Ectodermal cell (in vitro differentiated cells): Measurements from ENCODE around the gene RDH5.

Experiments used
- H3K27ac ChIP-seq: 2 replicates; pipeline ENCODE4 v1.7.0; 2013; ENCODE audit warnings: mild to moderate bottlenecking, low read depth, low read length; ENCODE audit not compliant: insufficient read depth, poor library complexity, severe bottlenecking
- H3K27me3 ChIP-seq: 2 replicates; pipeline ENCODE4 v1.7.0; 2013; ENCODE audit warnings: mild to moderate bottlenecking, low read length; ENCODE audit not compliant: insufficient read depth, control insufficient read depth, poor library complexity, severe bottlenecking
- H3K36me3 ChIP-seq: one replicate; pipeline ENCODE4 v1.7.0; 2013; ENCODE audit warnings: low read length; ENCODE audit not compliant: control insufficient read depth, insufficient read depth
- H3K4me1 ChIP-seq: one replicate; pipeline ENCODE4 v1.7.0; 2013; ENCODE audit warnings: low read length; ENCODE audit not compliant: control insufficient read depth, insufficient read depth
- H3K4me3 ChIP-seq: 2 replicates; pipeline ENCODE4 v1.7.0; 2013; ENCODE audit warnings: low read depth, low read length, control low read depth; ENCODE audit not compliant: insufficient read depth
- H3K9me3 ChIP-seq: 2 replicates; pipeline ENCODE4 v1.7.0; 2013; ENCODE audit warnings: mild to moderate bottlenecking, low read length, moderate library complexity; ENCODE audit not compliant: control insufficient read depth
- WGBS, 2 experiments: methylation state at CpG; one replicate each; pipeline ENCODE4 v1.1.7; 2013; ENCODE audit warnings: missing lambda C conversion rate in 2 of 2; 5-methylcytosine and 5-hydroxymethylcytosine counted together

RDH5 gene

DNA sequence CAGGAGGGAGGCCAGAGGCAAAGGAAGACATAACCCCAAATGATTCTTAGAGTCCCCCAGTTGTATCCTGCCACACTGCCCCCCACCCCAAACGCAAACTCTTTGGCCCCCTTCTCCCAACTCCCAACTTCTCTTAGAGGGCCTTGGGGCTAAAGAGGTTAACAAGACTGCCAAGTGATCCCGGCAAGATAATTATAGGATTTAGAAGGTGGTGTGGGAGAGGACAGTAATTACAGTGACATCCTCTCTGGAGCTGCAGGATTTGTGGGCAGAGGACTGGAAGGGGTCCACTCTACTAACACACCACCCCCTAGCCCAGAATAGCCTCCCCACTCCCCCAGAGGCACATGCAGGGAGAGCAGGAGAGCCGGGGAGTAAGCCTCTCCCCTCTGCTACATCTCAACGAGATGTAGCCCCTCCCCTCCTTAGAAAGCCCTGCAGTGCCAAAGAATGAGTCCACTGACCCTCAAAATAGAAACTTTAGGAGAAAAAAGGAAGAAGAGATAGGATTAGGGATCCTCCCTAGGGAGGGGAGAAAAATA is 17.5 kb downstream of the RDH5 start:
- H3K27ac ChIP-seq: peak overlapping the region; percentile 68
- H3K36me3 ChIP-seq: no peaks in the 10 kb centered on the region
- 12 to 20% methylated on average over 2 to 4 of the region's 4 CpGs for WGBS, 2 experiments
- no peaks in the 10 kb centered on the region for H3K9me3 ChIP-seq
- peaks cover 20% of the 10 kb centered on the region for H3K4me1 ChIP-seq
- peak overlapping the region; percentile 63 for H3K4me3 ChIP-seq
- no peaks in the 10 kb centered on the region for H3K27me3 ChIP-seq

DNA sequence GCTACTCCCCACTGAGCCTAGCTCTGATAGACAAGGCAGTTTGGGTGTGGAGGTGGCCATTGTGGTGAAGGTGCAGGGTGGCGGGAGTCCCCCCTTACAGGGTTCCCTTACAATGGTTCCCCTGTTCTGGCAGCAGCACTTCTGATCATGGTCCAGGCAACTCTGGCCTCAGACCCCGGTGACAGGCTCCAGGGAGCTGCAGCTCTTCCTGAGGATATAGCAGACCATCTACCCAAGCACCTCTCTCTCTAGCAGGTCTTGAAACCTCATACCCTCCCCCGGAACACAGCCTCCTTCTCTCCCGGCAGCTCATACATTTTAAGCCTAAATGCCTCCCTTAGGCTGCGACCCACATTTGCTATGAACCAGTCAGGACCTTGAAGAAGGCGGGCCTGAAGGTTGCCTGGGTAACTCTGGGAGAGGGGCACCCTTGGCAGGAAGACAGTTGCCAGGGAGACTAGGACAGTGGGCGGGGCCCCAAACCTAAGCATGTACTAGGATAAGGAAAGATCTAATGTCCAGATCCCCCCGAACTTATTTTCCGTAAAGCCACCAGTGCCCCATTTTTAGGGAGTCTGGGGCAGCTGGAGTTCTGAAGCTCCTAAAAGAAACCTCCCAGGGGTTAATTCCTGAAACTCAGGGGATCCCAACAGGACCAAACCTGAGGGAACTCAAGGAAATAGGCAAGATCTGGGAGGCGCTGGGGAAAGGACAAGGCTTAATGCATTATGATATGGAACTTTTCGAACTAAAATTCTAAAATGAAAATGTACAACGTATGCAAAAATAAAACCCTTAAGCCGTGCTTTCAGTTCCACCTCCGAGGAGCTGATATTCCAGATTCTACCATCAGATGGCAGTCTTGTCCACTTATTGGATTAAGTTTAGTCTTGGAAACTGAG is 18.2 kb downstream of the RDH5 start:
- WGBS, 2 experiments: 1% methylated on average over 14 of the region's 14 CpGs
- Histone ChIP-seq H3K27ac (peak overlapping the region; percentile 68), H3K4me1 (peaks cover 20% of the 10 kb centered on the region), H3K4me3 (peak overlapping the region; percentile 63), H3K9me3 (no peaks in the 10 kb centered on the region), H3K36me3 (no peaks in the 10 kb centered on the region), H3K27me3 (no peaks in the 10 kb centered on the region)

DNA sequence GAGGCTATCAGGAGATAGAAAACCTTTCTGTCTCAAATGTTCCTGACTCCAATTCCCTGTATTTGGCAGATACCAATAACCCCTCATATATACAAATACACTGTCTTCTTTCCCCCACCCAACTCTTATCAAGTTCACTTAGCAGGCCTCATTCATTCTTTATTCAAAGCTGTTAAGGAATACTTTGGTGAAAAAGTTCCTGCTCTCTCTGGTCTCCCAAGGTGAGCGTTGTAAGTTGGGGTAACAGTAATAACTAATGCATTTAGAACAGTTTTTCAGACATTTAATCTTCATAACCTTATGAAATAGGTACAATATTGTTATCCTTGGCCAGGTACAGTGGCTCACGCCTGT is 18.8 kb downstream of the RDH5 start:
- H3K27me3 ChIP-seq: no peaks in the 10 kb centered on the region
- peak overlapping the region; percentile 16 for H3K27ac ChIP-seq
- no peaks in the 10 kb centered on the region for H3K9me3 ChIP-seq
- peaks cover 20% of the 10 kb centered on the region for H3K4me1 ChIP-seq
- no peaks in the 10 kb centered on the region for H3K36me3 ChIP-seq
- H3K4me3 ChIP-seq: peak overlapping the region; percentile 63
- WGBS, 2 experiments: 79 to 95% methylated on average over 1 to 2 of the region's 2 CpGs

DNA sequence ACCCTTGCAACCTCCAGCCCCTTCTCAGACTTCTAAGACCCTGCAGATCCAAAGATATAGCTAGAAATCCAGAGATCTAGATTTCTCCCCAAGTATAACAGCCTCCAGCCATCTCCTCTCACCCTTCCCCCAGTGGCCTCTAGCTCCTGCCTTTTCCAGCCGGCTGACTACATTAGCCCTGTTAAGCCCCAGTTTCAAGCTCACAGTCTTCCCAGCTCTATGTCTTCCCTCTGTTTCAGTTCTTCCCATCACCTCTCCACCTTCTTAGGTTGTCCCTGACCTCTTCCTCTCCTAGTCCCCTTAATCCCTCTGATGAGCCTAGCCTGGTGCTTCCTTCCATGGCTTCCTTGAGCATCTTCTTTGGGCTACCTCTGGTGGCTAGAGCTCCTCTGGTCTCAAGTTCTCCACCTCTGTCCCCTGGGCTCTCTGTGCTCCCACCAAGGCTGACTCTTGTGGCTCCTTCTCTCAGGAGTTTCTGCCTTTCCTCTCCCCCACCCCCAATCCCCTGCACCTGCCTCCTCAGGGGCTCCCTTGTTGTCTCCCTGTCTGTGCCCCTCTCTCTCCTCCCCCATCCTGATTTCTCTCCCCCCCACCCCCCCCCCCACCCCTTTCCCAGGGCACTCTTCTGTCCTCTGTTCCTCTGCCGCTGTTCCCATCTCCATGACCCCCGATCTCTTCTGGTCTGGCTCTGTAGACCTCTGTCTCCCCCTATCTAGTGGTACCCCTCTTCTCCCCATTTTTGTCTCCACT is 21.9 kb downstream of the RDH5 start:
- WGBS, 2 experiments: 26 to 41% methylated on average over 3 of the region's 3 CpGs
- Histone ChIP-seq H3K27ac (peak overlapping the region; percentile 68), H3K9me3 (no peaks in the 10 kb centered on the region), H3K4me1 (peaks cover 26% of the 10 kb centered on the region), H3K36me3 (no peaks in the 10 kb centered on the region), H3K27me3 (no peaks in the 10 kb centered on the region), H3K4me3 (peak overlapping the region; percentile 32)

DNA sequence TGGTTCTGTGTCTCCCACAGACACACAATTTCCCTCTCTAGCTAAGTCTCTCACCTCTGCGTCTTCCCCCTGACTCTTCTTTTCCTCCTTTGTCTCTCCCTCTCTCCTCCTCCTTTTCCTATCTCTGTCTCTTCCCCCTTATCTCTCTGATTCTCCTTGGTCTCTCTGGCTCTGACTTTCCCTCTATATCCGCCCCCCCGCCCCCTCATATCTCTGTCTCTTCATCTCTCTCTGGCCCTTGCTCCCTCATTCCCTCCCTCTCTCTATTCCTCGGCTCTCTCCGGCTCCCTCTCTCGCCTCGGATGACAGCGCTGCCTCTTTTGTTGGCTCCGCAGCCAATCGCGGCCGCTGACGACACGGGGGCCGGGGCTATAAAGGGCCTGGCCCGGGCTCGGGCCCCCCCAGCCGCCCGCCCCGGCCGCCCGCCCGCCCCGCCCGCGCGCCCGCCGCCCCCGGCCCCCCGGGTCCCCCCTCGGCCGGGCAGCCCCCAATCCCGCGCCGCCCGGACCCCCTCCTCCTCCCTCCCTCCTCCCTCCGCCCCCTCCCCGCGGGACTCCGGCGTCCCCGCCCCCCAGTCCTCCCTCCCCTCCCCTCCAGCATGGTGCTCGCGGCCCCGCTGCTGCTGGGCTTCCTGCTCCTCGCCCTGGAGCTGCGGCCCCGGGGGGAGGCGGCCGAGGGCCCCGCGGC is 22.7 kb downstream of the RDH5 start, which contains the start of gene GDF11:
Gene GDF11 (plus strand): TSS at position 404 of the 687 bp plus-strand sequence. CDS start 195 bp downstream, at position 599.
- no peaks in the 10 kb centered on the region for H3K9me3 ChIP-seq
- H3K27ac ChIP-seq: peak within 1 kb of the TSS; percentile 68
- H3K36me3 ChIP-seq: peaks cover 2% of the 10 kb centered on the region
- peaks cover 27% of the 10 kb centered on the region for H3K4me1 ChIP-seq
- 0% methylated on average over 27 to 32 of the region's 53 CpGs for WGBS, 2 experiments
- H3K27me3 ChIP-seq: no peaks in the 10 kb centered on the region
- peak within 1 kb of the TSS; percentile 96 for H3K4me3 ChIP-seq

DNA sequence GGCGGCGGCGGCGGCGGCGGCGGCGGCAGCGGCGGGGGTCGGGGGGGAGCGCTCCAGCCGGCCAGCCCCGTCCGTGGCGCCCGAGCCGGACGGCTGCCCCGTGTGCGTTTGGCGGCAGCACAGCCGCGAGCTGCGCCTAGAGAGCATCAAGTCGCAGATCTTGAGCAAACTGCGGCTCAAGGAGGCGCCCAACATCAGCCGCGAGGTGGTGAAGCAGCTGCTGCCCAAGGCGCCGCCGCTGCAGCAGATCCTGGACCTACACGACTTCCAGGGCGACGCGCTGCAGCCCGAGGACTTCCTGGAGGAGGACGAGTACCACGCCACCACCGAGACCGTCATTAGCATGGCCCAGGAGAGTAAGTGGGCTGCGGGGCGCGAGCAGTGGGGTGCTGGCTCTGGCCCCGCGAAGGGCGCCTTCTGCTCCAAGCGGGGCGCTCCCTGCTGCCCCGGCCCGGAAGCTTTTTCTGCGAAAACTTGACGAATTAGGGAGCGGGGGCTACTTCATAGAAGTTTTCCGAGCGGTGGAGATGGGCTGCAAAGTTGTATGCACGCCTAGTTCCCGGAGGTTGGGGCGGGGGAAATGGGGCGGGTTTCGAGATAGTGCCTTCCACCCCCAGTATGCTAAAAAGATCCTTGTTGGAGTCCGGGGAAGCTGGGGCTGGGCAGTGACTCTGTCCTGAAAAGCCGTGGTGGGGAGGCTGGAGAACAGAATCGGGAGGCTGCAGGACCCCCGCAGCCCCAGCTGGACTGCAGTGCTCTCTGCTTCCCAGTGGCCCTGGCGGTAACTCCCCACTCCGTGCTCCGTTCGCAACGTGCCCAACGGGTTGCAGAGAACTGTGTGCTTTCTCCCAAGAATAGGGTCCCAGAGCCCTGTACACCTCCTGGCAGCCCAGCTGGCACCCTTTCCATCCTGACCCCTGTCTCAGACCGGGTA is 23.5 kb downstream of the RDH5 start:
- WGBS, 2 experiments: 0% methylated on average over 73 of the region's 73 CpGs
- peaks cover 35% of the 10 kb centered on the region for H3K4me1 ChIP-seq
- H3K27ac ChIP-seq: peak overlapping the region; percentile 40

DNA sequence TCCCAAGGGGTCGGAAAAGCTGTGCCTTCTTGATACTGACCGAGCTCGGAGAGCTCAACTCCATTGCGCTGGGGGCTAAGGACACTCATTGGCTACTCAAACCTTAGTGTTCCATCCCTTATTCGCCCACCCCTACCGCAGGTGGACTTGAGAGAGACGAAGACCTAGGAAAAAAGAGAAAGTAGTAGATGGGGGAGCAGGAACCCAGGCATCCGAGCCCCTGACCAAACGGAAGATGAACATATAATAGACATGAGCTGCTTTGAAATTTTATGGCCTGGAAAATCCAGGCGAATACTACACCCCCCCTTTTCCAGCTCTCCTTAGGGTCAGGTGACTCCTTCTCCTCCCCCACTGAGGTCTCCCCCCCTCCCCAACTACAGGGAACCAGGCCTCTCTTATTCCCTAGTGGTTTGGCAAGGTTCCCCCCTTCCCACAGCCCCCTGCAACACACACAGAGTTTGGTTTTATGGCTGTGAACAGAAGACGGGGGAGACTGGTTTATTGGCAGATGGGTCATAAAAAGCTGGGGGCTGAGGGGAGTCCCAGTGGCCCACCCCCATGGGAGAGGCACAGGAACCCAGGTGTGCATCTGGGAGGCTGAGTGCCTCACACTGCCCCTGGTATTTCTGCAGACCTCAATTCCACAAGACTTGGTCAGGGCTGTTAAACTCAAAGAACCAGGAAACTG is 24.3 kb downstream of the RDH5 start:
- H3K27ac ChIP-seq: peak overlapping the region; percentile 82
- 0% methylated on average over 10 to 11 of the region's 11 CpGs for WGBS, 2 experiments
- H3K36me3 ChIP-seq: peaks cover 17% of the 10 kb centered on the region
- peaks cover 35% of the 10 kb centered on the region for H3K4me1 ChIP-seq
- no peaks in the 10 kb centered on the region for H3K27me3 ChIP-seq
- H3K9me3 ChIP-seq: no peaks in the 10 kb centered on the region
- H3K4me3 ChIP-seq: peak overlapping the region; percentile 96

More for the DNA sequence above, 23.5 kb downstream of the RDH5 start:
- Histone ChIP-seq H3K9me3 (no peaks in the 10 kb centered on the region), H3K4me3 (peak overlapping the region; percentile 96), H3K36me3 (peaks cover 9% of the 10 kb centered on the region), H3K27me3 (no peaks in the 10 kb centered on the region)

DNA sequence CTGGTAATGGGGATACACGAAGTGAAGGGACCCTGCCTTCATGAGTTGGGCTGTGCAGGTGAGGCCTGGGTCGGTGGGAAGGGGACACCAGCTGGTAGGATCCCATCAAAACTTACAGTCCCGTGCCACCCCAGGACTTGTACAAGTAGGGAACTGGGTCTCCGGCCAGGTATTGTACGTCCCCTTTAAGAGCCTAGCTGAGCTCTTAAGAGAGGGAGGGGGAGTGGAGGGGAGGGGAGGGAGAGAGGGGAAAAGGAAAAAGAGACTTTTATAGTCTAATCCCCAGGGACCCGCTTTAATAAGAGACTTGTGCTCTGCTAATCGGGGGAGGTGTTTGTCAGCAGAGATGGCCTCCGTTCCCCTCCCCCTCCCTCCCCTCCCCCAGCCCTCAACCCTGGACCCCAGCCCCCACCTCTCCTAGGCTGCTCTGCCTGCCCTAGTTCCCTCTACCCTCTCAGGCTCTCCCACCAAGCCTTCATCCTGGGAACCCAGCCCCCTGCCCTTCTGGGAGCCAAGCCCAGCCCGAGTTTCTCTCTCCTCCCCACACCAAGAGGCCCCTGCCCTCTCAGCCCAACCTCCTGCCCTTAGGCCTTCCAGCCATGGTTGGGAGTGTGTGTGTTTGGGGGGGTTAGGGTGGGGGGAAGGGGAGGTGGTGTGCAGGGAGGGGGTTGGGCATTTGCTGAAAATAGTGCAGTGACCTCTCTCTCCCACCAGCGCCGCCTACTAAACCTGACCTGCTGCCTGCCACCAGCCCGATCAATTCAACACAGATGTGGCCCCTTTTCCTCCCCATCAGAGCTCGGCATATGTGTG is 25.4 kb downstream of the RDH5 start:
- H3K9me3 ChIP-seq: no peaks in the 10 kb centered on the region
- H3K36me3 ChIP-seq: peaks cover 26% of the 10 kb centered on the region

More for the DNA sequence above, 25.4 kb downstream of the RDH5 start:
- WGBS, 2 experiments: 0% methylated on average over 11 to 12 of the region's 13 CpGs
- Histone ChIP-seq H3K4me1 (peaks cover 35% of the 10 kb centered on the region), H3K27me3 (no peaks in the 10 kb centered on the region), H3K4me3 (peak overlapping the region; percentile 96), H3K27ac (peak overlapping the region; percentile 82)
